Lower lobe of right lung (tissue), 2 donors: ENCODE results near the gene GRN. TPM values are rescaled to one million over a fixed set of nuclear protein-coding genes. Genes with fewer than 3 reads are reported as not detected.

Experiments used
- ATAC-seq, 2 donors: fragments of 200-7000 bp; cut with Tn5 transposase; one replicate each; pipeline ENCODE4 v1.9.1; 2020 to 2022; ENCODE audit warnings: mild to moderate bottlenecking in 2 of 2, moderate library complexity in 2 of 2
- DNase-seq: peaks from one replicate; pipeline ENCODE4 v3.0.0-alpha.2; 2020
- H3K27ac ChIP-seq: fragments of 200-600 bp; one replicate; pipeline ENCODE4 v1.8.0; 2022
- H3K27me3 ChIP-seq: fragments of 200-600 bp; one replicate; pipeline ENCODE4 v1.8.0; 2022; ENCODE audit warnings: low read depth
- H3K36me3 ChIP-seq: fragments of 200-600 bp; one replicate; pipeline ENCODE4 v1.8.0; 2022; ENCODE audit warnings: mild to moderate bottlenecking
- H3K4me1 ChIP-seq: fragments of 200-600 bp; one replicate; pipeline ENCODE4 v1.8.0; 2022
- H3K4me3 ChIP-seq: fragments of 200-600 bp; one replicate; pipeline ENCODE4 v1.8.0; 2022; ENCODE audit warnings: mild to moderate bottlenecking
- H3K9me3 ChIP-seq: fragments of 200-600 bp; one replicate; pipeline ENCODE4 v1.8.0; 2022
- CTCF ChIP-seq: fragments of 200-600 bp; IDR thresholded peaks from one replicate; pipeline ENCODE4 v1.8.0; 2022; ENCODE audit warnings: antibody characterized with exemption, mild to moderate bottlenecking
- intact Hi-C: fragments of 100-400 bp; cut with DNase I; formaldehyde crosslinking; loops from one replicate; pipeline ENCODE4 v1.11.0; 2022
- total RNA-seq: library from RNA; stranded (reverse); fragmentation: NEBNext Ultra II Directional; extraction: Animal tissue kit (Norgen Biotek cat#: 25700); gene quantifications from one replicate; pipeline ENCODE4 v1.2.1, GENCODE V29; 2021
- donor health status: DM: no; HTN: yes; CAD: no; lungs with severe emphysema.

GRN gene
- total RNA-seq, 1 donor from 2014 or later: 1,241 TPM

GRCh38 chr17:44312396-44313104, 32.6 kb upstream of the GRN start:
- intact Hi-C loops: no loop called here

GRCh38 chr17:44314031-44314430, 31.1 kb upstream of the GRN start:
- Histone ChIP-seq H3K4me3 (no peak overlapping the region), H3K4me1 (peaks cover 8% of the 10 kb centered on the region), H3K36me3 (peaks cover under 1% of the 10 kb centered on the region), H3K27ac (no peak overlapping the region), H3K9me3 (no peaks in the 10 kb centered on the region), H3K27me3 (peaks cover 45% of the 10 kb centered on the region)
- no peak for DNase-seq
- no peak for ATAC-seq
- no peak for TF ChIP-seq CTCF
- intact Hi-C loops: no loop called here

More at GRCh38 chr17:44312396-44313104, 32.6 kb upstream of the GRN start:
- TF ChIP-seq CTCF: no peak
- no peaks in the 10 kb centered on the region for H3K9me3 ChIP-seq
- no peak overlapping the region for H3K4me3 ChIP-seq
- DNase-seq: no peak
- no peaks in the 10 kb centered on the region for H3K36me3 ChIP-seq
- H3K27ac ChIP-seq: no peak overlapping the region
- H3K27me3 ChIP-seq: peaks cover 48% of the 10 kb centered on the region
- H3K4me1 ChIP-seq: peaks cover 21% of the 10 kb centered on the region
- ATAC-seq: no peak

GRCh38 chr17:44314524-44314868, 30.6 kb upstream of the GRN start:
- H3K27ac ChIP-seq: no peak overlapping the region
- no peak for TF ChIP-seq CTCF
- H3K27me3 ChIP-seq: peaks cover 45% of the 10 kb centered on the region
- intact Hi-C loops: no loop called here
- peaks cover 5% of the 10 kb centered on the region for H3K36me3 ChIP-seq
- no peak overlapping the region for H3K4me3 ChIP-seq
- ATAC-seq (no peak), DNase-seq (no peak)
- peaks cover 7% of the 10 kb centered on the region for H3K4me1 ChIP-seq
- no peaks in the 10 kb centered on the region for H3K9me3 ChIP-seq

GRCh38 chr17:44314869-44315661, 30.0 kb upstream of the GRN start:
- H3K27me3 ChIP-seq: peaks cover 45% of the 10 kb centered on the region
- intact Hi-C loops: no loop called here
- peak; percentile 39 to 56 for ATAC-seq
- H3K4me1 ChIP-seq: peaks cover 7% of the 10 kb centered on the region
- H3K27ac ChIP-seq: no peak overlapping the region
- no peaks in the 10 kb centered on the region for H3K9me3 ChIP-seq
- TF ChIP-seq CTCF: no peak
- DNase-seq: no peak
- peak overlapping the region; percentile 31 for H3K4me3 ChIP-seq
- peaks cover 10% of the 10 kb centered on the region for H3K36me3 ChIP-seq

- H3K36me3 ChIP-seq: peaks cover 20% of the 10 kb centered on the region
- H3K9me3 ChIP-seq: no peaks in the 10 kb centered on the region
- H3K4me1 ChIP-seq: peaks cover 7% of the 10 kb centered on the region
- TF ChIP-seq CTCF: no peak
- ATAC-seq (no peak), DNase-seq (no peak)
- peaks cover 45% of the 10 kb centered on the region for H3K27me3 ChIP-seq
- no peak overlapping the region for H3K27ac ChIP-seq
- H3K4me3 ChIP-seq: no peak overlapping the region
- intact Hi-C loops: no loop called here
Measured at GRCh38 chr17:44315760-44316731, 29.1 kb upstream of the GRN start.
